ENCODE results near the gene GYS1. TPM values are rescaled to one million over a fixed set of nuclear protein-coding genes. Genes with fewer than 3 reads are reported as not detected.

The GYS1 gene
- total RNA-seq, 4 donors from 2014 or later: 33.3 to 39.3 (median 37.3) TPM

GRCh38 chr19:48945817-48946216 lies 47.3 kb downstream of the GYS1 start:
- no peaks in the 10 kb centered on the region for H3K36me3 ChIP-seq
- no peak overlapping the region for H3K4me3 ChIP-seq
- no peak overlapping the region for H3K27ac ChIP-seq (replicated peaks in 1 of 4)
- peaks cover 0 to 5% (median 4%) of the 10 kb centered on the region in 4 donors for H3K9me3 ChIP-seq
- TF ChIP-seq EP300 (IDR thresholded peaks at IDR 0.05) (no peak), CTCF (IDR thresholded peaks at IDR 0.05) (no peak), POLR2AphosphoS5 (IDR thresholded peaks at IDR 0.05) (no peak), POLR2A (IDR thresholded peaks at IDR 0.05; ENCODE audit: low read depth) (no peak)
- intact Hi-C loops (cut with DNase I): no loop called here
- WGBS: 80% methylated on average over 2 of the region's 2 CpGs
- no peaks in the 10 kb centered on the region for H3K27me3 ChIP-seq
- no peaks in the 10 kb centered on the region for H3K4me1 ChIP-seq
- DNase-seq (ENCODE audit: extremely low spot score): no peak

GRCh38 chr19:48945415-48945814 lies 47.7 kb downstream of the GYS1 start:
- H3K27ac ChIP-seq (replicated peaks in 1 of 4): no peak overlapping the region
- DNase-seq (ENCODE audit: extremely low spot score): no peak
- 84% methylated on average over 5 of the region's 5 CpGs for WGBS
- no peaks in the 10 kb centered on the region for H3K4me1 ChIP-seq
- H3K9me3 ChIP-seq: peaks cover 0 to 9% (median 6%) of the 10 kb centered on the region in 4 donors
- H3K27me3 ChIP-seq: no peaks in the 10 kb centered on the region
- H3K36me3 ChIP-seq: no peaks in the 10 kb centered on the region
- TF ChIP-seq POLR2AphosphoS5 (IDR thresholded peaks at IDR 0.05) (no peak), CTCF (IDR thresholded peaks at IDR 0.05) (no peak), POLR2A (IDR thresholded peaks at IDR 0.05; ENCODE audit: low read depth) (no peak), EP300 (IDR thresholded peaks at IDR 0.05) (no peak)
- no peak overlapping the region for H3K4me3 ChIP-seq
- intact Hi-C loops (cut with DNase I): no loop called here

- no peak for DNase-seq (ENCODE audit: extremely low spot score)
- TF ChIP-seq EP300 (IDR thresholded peaks at IDR 0.05) (no peak), CTCF (IDR thresholded peaks at IDR 0.05) (no peak), POLR2A (IDR thresholded peaks at IDR 0.05; ENCODE audit: low read depth) (no peak), POLR2AphosphoS5 (IDR thresholded peaks at IDR 0.05) (no peak)
Measured at GRCh38 chr19:48943081-48943480, 50.0 kb downstream of the GYS1 start.

GRCh38 chr19:48940902-48941301 lies 52.2 kb downstream of the GYS1 start:
- intact Hi-C loops (cut with DNase I): no loop called here
- TF ChIP-seq EP300 (IDR thresholded peaks at IDR 0.05) (no peak), POLR2A (IDR thresholded peaks at IDR 0.05; ENCODE audit: low read depth) (no peak), POLR2AphosphoS5 (IDR thresholded peaks at IDR 0.05) (no peak), CTCF (IDR thresholded peaks at IDR 0.05) (no peak)
- DNase-seq (ENCODE audit: extremely low spot score): no peak
- Histone ChIP-seq H3K27ac (replicated peaks in 1 of 4) (no peak overlapping the region), H3K27me3 (no peaks in the 10 kb centered on the region), H3K9me3 (peaks cover 0 to 9% (median 6%) of the 10 kb centered on the region in 4 donors), H3K4me1 (no peaks in the 10 kb centered on the region), H3K4me3 (no peak overlapping the region), H3K36me3 (no peaks in the 10 kb centered on the region)
- 88% methylated on average over 5 of the region's 5 CpGs for WGBS

More at GRCh38 chr19:48943081-48943480, 50.0 kb downstream of the GYS1 start:
- Histone ChIP-seq H3K27ac (replicated peaks in 1 of 4) (no peak overlapping the region), H3K36me3 (no peaks in the 10 kb centered on the region), H3K4me3 (no peak overlapping the region), H3K4me1 (no peaks in the 10 kb centered on the region), H3K9me3 (peaks cover 0 to 9% (median 6%) of the 10 kb centered on the region in 4 donors), H3K27me3 (no peaks in the 10 kb centered on the region)
- 97% methylated on average over 6 of the region's 6 CpGs for WGBS
- intact Hi-C loops (cut with DNase I): no loop called here

GRCh38 chr19:48938256-48938655 lies 54.9 kb downstream of the GYS1 start:
- Histone ChIP-seq H3K4me3 (no peak overlapping the region), H3K9me3 (peaks cover 0 to 9% (median 6%) of the 10 kb centered on the region in 4 donors), H3K36me3 (no peaks in the 10 kb centered on the region), H3K27ac (replicated peaks in 1 of 4) (no peak overlapping the region), H3K4me1 (peaks cover 0 to 11% (median 9%) of the 10 kb centered on the region in 4 donors), H3K27me3 (no peaks in the 10 kb centered on the region)
- 87% methylated on average over 7 of the region's 7 CpGs for WGBS
- no peak for DNase-seq (ENCODE audit: extremely low spot score)
- no peak for TF ChIP-seq POLR2AphosphoS5 (IDR thresholded peaks at IDR 0.05)
- TF ChIP-seq CTCF (IDR thresholded peaks at IDR 0.05): no peak
- TF ChIP-seq POLR2A (IDR thresholded peaks at IDR 0.05; ENCODE audit: low read depth): no peak
- no peak for TF ChIP-seq EP300 (IDR thresholded peaks at IDR 0.05)
- intact Hi-C loops (cut with DNase I): no loop called here
